K562 treated with DMSO at 1 percent for 24 hours (cell line): Measurements from ENCODE around the gene XKR8. TPM values are rescaled to one million over a fixed set of nuclear protein-coding genes. Genes with fewer than 3 reads are reported as not detected.

Source experiments
- total RNA-seq: library from RNA; unstranded; fragments of 300-600 nt; gene quantifications from 2 replicates; pipeline ENCODE4 v1.2.3, GENCODE V29; 2022; ENCODE audit warnings: low read depth; ENCODE audit not compliant: insufficient read depth

The XKR8 gene, protein sequence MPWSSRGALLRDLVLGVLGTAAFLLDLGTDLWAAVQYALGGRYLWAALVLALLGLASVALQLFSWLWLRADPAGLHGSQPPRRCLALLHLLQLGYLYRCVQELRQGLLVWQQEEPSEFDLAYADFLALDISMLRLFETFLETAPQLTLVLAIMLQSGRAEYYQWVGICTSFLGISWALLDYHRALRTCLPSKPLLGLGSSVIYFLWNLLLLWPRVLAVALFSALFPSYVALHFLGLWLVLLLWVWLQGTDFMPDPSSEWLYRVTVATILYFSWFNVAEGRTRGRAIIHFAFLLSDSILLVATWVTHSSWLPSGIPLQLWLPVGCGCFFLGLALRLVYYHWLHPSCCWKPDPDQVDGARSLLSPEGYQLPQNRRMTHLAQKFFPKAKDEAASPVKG
- 5.1 and 6.5 TPM in 2 replicates for total RNA-seq

DNA sequence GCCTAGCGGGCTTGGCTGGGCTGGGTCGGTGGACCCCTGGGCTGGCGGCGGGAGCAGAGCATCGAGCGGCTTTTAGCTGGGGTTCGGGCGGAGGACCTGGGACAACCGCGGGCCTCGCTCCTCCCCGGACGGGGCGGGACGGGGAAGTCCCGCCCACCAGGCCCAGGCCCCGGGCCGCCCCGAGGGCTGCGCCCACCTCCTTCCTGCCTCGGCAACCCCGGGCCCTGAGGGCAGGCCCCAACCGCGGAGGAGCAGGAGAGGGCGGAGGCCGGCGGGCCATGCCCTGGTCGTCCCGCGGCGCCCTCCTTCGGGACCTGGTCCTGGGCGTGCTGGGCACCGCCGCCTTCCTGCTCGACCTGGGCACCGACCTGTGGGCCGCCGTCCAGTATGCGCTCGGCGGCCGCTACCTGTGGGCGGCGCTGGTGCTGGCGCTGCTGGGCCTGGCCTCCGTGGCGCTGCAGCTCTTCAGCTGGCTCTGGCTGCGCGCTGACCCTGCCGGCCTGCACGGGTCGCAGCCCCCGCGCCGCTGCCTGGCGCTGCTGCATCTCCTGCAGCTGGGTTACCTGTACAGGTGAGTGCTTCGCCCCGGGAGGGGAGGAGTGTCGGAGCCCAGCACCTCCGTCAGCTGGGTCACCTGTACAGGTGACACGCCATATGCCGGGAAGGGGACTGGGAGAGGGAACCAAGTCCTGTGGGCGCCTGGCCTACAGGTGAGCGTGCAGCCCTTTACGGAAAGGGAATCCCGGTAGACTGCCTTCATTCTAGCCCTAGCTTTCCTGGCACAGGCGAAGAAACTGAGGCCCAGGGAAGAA is at the start of gene XKR8:
Gene XKR8 (plus strand): TSS at position 182 of the 812 bp plus-strand sequence. CDS start 97 bp downstream, at position 279.

DNA sequence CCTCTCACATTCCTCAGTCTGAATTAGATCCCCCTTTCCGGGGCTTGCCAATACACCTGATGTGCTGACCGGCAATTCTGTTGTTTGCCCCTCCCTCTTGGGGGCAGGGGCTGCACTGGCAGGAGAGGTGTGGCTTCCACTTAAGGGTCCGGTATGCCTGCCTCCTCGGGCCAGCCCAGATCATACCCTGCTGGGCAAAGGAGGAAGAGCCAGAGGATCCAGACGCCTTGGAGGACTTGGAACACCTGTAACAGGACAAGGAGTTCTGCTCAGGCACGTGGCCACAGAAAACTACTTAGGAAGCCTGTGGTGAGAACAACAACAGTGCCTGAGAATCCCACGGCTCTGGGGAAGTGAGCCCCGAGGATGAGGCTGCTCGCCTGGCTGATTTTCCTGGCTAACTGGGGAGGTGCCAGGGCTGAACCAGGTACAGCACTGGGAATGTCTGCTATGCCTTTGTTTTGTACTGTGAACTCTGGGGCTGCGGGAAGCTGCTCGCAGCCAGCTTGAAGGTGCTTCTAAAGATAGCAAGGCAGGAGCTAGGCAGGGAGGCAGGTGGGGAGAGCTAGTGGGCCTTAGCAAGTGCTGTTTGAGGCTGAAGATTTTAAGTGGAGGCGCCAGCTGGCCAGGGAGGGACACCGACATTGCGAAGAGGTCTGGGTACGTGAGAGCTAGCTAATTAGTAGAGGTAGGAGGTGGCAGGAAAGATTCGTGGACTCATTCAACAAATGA is 24.8 kb upstream of the XKR8 start, which contains the start of gene SMPDL3B:
Gene SMPDL3B (plus strand): TSS at position 183 of the 732 bp plus-strand sequence. CDS start 184 bp downstream, at position 367.

Other genes with a start within 250 kb of the XKR8 start
- gene FAM76A, start 234.0 kb upstream of the XKR8 start, total RNA-seq = 8.0 and 9.1 TPM in 2 replicates
- 28.6 and 30.3 TPM in 2 replicates for gene STX12, start 186.8 kb upstream of the XKR8 start, total RNA-seq
- 49.4 and 50.1 TPM in 2 replicates for gene PPP1R8, start 129.2 kb upstream of the XKR8 start, total RNA-seq
- 17.5 and 21.4 TPM in 2 replicates for gene THEMIS2, start 87.4 kb upstream of the XKR8 start, total RNA-seq
- gene RPA2, start 45.4 kb upstream of the XKR8 start, total RNA-seq = 99.4 and 99.8 TPM in 2 replicates
- gene SMPDL3B, start 25.0 kb upstream of the XKR8 start, total RNA-seq = 1.1 and 2.1 TPM in 2 replicates
- gene EYA3, start 128.6 kb downstream of the XKR8 start, total RNA-seq = 12.8 and 14.5 TPM in 2 replicates
- gene PTAFR, start 216.7 kb downstream of the XKR8 start, total RNA-seq = 1.7 and 2.6 TPM in 2 replicates